ENCODE data around the gene CRHR2.

The CRHR2 gene

DNA sequence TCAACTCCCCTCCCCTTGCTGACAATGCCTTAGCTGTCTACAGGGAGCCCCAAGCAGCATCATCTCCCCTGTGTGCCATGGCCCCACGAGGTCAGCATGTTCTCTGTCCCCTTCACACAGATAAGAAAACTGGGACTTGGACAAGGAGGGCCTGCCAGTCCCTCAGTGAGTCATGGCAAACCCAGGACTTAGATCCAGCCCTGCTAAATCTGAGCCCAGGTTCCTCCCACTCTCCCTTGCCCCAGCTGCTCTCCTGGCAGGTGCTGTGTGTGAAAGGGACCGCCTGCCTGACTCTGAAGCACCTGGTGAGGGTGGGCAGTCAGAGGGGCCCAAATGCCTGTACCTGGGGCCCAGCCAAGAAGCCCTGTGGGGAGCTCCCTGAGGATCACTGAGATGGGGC, 7.4 kb downstream of the CRHR2 start:
- DNase-seq, result no peak

DNA sequence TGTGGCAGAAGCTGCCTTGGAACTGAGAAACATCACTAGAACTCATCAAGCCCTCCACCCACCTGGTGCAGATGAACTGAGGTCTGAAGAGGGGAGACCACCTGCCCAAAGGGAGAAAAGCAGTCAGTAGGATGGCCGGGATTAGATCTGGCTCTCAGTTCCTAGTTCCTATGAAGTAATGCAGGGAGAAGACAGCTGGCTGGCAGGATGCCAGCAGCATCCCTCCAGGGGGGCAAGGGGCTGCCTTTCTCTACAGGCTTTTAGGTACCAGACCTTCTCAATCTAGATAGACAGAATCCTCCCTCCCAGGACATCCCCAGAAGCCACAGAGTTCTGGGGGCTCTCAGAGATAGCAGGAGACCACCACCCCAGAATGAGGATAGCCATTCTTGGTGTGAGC, 7.8 kb downstream of the CRHR2 start:
- DNase-seq, result no peak

DNA sequence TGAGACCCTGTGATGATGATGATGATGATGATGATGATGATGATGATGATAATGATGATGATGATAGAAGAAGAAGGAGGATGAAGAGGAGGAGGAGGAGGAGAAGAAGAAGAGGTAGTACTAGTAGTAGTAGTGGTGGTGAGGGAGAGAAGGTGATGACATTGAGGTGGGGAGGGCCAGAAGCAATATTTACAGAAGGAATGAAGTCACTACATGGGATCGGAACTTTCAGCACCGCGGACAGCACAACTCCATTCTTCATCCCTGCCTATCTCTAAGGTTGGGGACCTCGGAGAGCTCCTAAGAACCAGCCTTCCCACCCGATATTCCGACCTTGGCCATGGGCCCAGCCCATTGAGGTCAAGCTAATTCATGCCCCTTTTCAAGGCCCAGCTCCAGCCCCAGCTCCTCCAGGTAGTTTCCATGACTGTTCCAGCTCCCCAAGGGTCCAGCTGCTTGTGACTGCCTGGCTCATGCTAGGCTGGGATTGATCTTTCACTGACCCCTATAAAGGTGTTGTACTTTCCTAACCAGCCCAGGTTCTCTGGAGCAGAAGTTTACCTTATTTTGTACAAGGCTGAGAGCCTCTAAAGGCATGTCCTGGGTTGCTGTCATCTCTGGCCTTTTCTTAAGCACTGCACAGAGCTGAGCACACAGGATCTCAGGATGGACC, 10.3 kb downstream of the CRHR2 start:
- no peak for DNase-seq

DNA sequence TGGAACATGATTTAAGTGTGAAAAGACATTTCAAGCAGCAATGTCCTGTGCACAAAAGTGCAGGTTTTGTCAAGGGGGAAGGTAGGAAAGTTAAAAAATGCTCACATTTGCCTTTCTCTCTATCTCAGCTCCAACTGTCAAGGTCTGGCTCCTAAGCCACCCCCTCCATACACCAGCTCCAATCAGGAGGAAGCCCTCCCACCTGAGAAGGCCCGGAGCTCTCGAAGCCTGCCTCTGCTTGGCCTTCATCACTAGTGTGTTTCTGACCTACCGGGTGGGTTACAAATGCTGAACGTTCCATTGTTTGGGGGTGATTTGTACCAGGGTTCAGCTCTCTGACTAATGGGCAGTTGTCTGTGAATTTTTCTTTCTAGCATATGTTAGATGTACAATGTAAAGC, 14.2 kb downstream of the CRHR2 start:
- no peak for DNase-seq

DNA sequence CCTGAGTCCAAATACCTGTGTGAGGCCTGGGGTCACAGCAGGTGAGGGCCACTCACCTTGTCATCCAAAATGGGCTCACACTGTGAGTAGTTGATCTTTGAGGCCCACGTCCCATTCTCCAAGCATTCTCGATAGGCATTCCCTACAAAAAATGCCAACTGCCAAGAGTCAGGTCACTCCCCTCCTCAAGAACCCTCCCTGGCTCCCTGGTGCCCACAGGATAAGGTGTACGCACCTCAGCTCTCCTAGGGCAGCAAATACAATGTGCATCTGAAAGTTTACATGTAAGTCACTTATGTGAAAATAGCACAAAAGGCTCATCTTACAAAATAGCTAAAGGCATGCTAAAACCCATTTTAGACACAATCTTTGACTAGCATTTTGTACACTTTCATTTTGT, 15.1 kb downstream of the CRHR2 start:
- no peak for DNase-seq

DNA sequence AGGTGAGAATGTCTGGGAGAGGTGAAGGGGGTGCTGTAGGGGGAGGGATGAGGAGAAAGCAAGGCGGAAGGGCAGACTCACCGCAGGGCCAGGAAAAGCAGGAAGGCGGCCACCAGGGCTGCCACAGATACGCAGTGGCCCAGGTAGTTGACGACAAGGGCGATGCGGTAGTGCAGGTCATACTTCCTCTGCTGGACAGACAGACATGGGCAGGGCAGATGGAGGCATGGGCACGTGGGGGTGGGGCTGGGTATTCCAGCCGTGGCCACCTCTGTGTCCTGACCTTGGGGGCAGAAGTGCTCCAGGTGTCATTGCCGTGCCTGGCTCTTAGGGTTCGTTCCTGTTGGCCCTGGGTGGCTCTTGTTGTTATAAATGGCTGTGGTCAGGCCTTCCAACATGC, 16.8 kb downstream of the CRHR2 start:
- DNase-seq, result no peak

DNA sequence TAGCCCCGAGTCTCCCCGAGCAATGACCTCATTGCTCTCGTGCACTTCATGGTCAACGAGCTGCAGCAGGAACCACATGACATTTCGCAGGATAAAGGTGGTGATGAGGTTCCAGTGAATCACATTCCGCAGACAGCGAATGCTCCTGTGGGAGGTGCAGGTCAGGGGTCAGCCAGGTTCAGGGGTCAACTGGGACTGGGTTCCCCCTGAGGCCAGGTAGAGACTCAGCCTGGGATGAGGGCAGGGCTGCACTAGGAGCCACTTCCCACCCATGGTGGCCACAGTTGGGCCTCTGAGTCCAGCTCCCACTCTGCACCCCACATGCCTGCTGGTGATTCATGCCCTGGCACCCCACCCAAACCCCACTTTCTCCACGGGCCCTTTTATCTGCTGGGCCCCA, 17.2 kb downstream of the CRHR2 start:
- DNase-seq, result no peak

DNA sequence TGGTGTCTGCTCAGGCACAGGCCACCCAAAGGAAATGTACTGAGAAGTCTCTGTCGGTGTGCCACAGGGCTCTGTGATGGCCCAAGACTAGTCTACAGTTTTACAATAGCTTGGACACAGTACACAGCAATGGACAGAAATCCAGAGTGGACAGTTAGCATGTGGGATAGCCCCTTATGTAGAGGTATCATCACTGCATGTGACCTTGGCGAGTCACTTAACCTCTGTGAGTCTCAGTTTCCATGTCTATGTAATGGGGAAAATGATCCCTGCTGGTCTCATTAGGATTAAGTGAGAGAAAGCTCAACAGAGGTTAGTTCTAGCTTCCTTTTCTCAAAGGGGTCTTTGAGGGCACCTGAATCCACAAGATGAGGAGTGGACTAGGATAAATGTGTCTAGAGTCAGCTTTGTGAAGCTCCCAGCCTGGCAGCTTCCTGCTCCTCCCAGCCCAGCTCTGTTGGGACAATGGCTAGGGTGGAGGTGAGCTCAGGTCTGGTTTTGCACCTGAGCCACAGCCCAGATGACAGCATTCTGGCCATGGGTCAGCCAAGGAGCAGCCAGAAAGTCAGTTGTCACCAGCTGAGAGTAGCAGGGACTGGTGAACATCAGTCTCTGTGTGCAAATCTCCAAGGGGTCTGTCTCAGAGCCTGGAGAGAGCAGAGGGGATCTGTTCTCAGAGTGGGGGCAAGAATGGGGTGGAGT, 17.9 kb downstream of the CRHR2 start:
- no peak for DNase-seq

DNA sequence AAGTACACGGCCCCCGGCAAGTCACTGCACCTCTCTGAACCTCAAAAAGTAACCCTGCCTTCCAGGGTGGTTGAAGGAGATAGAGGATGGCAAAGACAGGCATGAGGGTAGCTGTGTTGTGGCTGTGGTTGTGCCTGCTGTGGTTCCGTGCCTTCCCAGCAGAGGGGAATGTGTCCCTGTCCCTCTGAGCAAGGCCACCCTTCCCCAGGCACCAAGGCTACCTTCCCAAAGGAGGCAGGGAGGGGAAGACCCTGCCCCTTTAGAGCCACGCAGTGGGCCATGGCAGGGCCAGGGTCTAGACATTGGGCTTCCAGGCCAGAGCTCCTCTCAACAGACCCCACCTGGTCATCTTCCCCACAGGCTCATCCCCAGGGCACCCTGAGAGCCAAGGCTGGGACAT, 18.8 kb downstream of the CRHR2 start:
- DNase-seq, result no peak

DNA sequence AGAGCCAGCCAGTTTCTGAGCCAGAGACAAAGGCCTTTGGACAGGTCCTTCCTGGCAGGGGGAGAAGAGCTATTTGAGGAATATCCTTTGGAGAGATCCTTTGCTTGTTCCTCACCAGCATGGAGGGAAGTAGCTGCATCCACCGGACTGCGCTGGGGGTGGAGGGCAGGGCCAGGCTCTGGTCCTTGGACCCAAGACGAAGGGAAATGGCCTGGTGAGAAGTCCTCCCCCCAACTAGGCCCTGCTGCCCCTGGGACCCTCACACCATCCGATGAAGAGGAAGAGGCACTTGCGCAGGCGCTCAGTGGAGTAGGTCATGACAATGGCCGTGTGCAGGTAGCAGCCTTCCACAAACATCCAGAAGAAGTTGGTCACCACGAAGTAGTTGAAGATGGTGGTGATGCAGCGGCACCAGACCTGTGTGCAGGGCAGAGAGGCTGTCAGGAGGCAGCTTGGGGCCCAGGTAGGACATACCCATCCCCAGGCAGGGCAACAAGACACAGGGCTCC, 19.8 kb downstream of the CRHR2 start:
- DNase-seq, result no peak

DNA sequence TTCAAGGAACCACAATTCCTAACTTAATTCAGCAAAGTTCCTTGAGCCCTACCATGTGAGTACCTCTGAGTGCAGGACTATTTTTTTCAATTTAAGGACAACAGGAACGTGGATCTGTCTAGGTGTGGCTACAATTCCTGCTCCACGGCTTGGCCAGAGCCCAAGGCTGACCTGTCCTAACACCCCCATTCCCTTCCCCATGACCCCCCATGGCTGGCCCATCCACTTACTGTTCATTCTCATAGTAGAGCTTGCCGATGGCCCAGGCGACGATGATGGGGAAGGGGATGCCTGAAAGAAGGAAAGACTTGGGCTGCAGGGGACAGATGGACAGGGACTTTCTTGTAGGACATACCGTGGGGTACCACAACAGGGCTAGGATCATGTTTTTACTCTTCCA, 20.3 kb downstream of the CRHR2 start:
- no peak for DNase-seq

DNA sequence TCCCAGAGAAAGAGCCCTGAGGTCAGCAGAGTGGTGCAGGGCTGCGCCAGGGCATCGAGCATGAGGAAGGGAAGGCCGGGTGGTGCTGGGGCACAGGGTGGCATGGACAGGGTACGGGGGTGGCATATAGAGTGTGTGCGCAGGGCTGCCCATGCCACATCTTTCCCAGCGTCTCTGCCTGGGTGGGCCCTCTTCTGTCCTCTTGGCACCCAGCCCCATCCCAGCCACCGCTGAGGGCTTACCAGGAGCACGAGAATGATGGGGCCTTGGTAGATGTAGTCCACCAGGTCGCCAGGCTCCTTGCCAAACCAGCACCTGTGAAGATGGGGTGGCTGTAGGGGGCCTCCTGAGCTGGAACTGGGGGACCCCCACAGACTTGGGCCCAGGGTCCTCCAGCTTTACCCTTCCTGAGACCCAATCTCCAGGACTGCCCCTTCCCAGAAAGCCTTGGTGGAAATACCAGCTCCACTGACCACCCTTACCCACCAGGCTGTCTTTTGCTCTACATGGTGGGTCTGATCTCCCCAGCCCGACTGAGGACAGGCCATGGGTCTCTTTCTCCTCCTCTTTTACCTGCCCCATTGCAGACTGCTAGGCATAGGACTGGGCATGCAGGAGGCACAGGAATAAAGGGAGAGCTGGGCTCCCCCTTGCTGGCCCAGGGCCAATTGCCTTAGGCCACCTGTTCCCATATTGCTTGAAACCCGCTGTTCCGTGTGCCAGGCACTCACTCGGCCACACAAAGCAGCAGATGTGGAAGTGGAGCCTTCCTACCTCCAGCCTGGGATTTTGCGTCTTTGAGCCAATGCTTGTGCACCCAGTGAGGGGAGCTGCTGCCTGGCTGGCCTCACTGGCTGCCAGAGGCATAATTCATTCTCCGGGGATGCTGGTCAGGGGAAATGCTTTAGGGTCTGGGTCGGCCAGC, 21.7 kb downstream of the CRHR2 start:
- DNase-seq, result no peak

DNA sequence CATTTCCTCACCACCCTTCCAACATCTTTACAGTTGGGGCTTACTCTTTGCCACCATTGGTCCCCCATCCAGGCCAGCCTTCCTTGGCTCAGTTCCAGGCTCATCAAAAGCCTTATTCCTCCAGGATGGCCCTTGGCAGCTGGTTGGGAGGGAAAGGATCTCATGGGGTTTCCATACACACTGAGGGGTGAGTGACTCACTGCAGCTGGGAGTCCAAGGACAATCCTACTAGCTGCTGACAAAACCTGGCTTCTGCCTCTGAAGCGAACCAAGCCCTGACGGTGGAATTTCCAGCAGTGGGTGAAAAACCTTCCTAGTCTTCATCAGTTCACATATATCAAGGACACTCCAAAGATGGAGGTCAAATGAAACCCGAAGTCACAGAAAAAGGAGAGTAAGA, 22.9 kb downstream of the CRHR2 start:
- no peak for DNase-seq

DNA sequence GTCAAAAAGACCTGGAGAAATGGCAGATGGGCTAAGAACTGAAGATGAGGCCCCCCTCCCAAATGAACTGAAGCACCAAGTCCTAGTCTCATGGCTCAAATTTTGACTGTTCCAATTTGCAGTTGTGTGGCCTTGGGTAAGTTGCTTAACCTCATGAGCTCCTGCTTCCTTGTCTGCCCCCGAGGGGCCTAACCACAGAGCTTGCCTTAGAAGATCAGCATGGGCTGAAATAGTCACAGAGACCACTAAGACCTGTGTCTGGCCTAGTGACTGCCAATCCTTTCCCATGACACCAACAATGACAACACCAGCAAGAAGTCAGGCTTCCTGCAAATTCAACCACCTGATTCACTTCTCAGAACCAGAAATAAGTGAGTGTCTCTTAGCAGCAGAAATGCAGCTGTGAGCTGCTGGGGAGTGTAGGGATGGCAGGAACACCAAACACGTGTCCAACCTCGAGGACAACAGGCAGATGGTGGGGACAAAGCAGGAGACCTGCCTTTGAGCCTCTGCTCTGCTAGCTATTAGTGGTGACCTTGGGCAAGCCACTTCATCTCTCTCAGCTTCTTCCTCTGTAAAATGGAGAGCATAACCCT, 23.7 kb downstream of the CRHR2 start:
- DNase-seq, result no peak

DNA sequence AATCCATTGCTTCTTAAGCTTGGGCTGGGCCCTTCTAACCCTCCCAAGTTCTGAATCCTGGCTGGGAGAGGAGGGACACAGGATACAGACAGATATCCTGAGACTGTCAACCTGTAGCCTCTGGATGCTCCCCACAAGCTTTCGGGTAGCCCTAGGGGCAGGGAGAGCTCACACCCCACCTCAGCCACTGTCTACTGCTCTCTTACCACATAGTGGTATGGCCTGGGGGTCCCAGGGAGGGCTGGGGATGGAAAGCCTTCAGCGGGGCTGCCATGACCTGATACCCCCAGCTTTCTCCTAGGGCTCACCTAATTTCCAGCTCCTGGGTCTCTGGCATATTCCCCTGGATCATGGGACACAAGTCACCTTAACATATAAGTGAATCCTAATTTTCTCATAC, 25.1 kb downstream of the CRHR2 start:
- DNase-seq, result no peak

DNA sequence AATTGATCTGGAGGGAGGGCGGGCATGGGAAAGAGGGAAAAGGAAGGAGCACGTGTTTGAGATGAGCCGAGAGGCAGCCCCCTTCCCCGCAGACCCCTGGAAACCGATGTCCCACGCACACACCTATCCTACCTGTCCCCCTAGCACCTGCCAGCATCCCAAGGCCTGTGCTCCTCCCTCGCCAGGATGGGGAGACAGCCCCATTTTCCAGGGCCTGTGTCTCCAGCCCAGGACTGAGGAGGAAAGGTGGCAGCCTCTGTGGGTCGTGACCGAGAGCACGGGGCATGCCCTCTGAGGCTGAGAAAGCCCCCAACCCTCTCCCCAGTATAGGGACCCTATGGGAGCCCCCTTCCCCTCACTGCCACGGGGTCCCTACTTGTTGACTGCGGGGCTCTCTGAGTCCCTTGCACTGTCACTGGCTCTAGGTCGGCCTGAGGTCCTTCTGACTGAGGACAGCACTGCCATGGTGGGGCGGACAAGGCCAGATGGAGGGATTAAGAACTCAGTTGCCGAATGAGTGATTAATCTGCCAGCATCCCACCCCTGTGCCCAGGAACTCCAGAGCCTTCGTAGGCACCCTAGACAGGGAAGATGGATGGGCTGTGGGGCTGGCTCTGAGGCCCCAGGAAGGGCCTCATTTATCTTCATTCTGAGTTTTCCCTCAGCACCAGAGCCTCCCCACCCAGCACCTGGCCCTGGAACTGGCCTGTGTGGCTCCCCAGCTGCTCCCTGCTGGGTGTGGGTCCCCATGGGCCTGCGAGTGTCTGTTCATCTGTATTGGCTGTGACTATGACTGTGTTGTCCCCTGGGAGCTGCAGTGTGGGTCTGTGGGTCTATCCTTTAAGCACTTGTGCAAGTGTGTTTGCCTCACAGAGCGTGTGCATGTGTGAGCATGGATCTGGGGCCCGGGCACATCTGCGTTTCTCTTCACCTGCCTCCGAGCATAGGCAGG, 26.0 kb downstream of the CRHR2 start:
- no peak for DNase-seq

DNA sequence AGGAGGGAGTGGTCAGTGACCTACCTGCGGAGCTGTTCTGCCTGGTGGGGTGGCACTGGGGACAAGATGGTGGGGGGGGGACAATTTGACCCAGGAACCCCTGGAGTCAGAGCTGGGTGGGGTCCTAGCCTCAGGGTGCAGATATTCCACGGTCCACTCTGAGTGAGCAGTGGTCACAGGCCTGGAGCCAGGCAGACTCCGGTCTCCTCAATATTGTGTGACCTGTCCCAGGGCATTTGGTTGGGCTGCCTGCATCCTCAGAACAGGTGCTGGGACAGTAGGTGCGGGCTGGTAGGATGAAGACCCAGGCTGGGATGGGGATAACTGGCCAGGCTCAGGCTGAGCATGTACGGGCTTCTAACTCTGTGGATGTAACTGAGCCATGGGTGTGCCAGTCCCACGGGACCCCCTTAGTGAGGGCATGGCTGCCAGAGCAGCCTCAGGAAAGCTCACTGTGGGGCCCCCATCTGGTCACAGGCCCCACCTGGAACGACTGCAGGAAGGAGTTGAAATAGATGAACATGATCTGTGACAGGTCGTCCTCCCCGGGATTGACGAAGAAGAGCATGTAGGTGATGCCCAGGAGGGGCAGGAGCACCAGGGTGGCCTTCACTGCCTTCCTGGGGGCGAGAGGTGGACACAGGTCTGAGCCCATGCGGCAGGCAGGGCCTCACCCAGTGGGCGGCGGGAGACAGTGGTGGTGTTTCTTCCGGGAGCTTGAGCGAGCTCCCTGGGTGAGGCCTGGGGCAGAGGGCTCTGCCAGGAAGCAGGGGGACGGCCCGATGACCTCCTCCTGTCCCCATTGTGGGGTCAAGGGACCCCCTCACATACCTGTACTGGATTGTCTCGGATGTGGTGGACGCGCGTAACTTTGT, 26.9 kb downstream of the CRHR2 start:
- DNase-seq, result no peak

DNA sequence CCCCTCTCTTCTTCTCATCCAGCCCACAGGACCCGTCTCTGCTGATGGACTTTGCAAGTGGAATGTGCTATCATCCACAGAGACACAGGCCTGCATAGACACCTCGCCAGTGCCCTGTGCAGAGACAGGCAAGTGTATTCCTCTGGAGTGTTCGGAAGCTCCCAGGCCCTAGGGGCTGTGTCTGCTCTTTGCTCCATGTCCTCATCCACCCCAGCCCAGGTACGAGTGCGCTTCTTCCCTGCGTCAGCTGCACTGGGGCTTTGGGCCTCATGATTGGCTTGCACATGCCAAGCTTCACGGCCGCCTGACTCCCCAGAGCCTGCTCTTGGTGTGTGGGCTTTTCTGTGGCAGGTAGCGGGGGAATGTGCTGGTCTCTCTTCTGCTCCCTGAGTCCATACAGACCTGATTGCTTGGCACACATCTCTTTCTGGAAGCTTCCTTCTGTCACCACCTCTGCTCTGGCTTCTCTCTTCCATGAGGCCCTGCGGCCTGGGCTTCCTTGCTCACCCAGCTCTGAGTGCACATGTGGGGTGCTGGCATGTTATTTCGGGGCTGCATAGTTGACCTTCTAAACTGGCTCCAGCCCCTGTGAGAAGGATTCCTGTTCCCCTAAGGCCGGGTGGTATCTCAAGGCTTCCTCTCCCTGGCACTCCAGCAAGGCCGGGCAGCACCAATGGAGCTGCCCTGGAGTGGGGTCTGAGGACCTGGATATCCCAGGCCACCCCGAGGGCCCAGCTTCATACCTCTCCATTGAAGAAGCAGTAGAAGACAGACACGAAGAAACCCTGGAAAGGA, 27.8 kb downstream of the CRHR2 start:
- no peak for DNase-seq

DNA sequence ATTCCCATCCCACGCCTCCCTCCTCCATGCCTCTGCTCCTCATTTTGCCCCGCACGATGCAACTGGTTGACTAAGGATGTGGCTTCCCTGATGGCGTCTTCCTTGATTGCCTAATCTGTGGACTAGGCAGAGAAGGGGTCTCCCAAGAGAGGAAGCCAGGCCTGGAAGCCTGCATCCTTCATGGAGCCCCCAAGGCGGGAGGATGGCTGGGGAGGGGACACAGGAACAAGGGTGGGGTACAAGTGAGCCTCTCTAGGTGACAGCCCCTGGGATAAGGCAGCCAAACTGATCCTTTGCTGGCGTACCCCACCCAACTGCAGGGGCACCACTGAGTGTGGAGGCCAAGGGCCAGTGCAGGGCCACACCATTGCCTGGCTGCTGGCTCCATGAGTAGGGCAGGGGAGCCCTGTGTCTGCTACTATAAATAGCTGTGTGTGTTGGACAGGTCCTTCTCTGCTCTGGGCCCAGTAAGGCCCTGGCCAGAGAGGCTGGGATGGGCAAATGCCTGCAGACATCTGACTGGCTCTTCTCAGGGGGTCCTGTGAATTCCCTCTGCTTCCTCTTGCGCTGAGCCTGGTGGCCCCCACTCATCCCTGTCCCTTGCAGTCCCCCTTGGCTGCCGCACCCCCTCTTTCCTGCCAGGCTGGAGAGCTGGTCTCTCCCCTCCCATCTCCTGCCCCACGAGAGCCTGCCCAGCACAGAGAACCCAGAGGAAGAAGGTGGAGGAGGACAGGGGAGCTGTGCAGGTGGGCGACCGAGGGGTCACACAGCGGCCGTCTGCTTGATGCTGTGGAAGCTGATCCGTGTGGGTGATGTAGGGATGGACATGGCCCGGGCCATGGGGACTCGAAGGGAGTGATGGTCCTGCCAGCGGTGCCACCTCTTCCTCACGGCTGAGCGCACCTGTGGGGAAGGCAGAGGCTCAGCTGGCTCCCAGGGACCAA, 29.3 kb downstream of the CRHR2 start:
- DNase-seq, result no peak

Measured in effector CD4-positive, alpha-beta T cell (primary cell).